ENCODE results near the gene TMEM151A.

Gene TMEM151A

GRCh38 chr11:66324664-66325063 is 33.0 kb downstream of the TMEM151A start:
- FAIRE-seq = no peak

GRCh38 chr11:66325263-66325671 is 33.6 kb downstream of the TMEM151A start:
- FAIRE-seq = no peak

- no peak for FAIRE-seq
These were observed 34.8 kb downstream of the TMEM151A start for GRCh38 chr11:66326261-66327111.

- FAIRE-seq = no peak
These were observed 35.7 kb downstream of the TMEM151A start for GRCh38 chr11:66327171-66328030.

GRCh38 chr11:66328031-66328301 is 36.3 kb downstream of the TMEM151A start:
- no peak for FAIRE-seq

GRCh38 chr11:66328302-66329144 is 36.8 kb downstream of the TMEM151A start:
- FAIRE-seq = no peak

- no peak for FAIRE-seq
These were observed 37.5 kb downstream of the TMEM151A start for GRCh38 chr11:66329165-66329673.

- no peak for FAIRE-seq
These were observed 39.2 kb downstream of the TMEM151A start for GRCh38 chr11:66330931-66331330.

- no peak for FAIRE-seq
These were observed 40.1 kb downstream of the TMEM151A start for GRCh38 chr11:66331542-66332370.

- FAIRE-seq = no peak
These were observed 40.9 kb downstream of the TMEM151A start for GRCh38 chr11:66332371-66333219.

- FAIRE-seq = no peak
These were observed 41.7 kb downstream of the TMEM151A start for GRCh38 chr11:66333220-66333877.

- FAIRE-seq = no peak
These were observed 42.4 kb downstream of the TMEM151A start for GRCh38 chr11:66333896-66334604.

GRCh38 chr11:66334605-66335442 is 43.1 kb downstream of the TMEM151A start:
- FAIRE-seq = no peak

GRCh38 chr11:66335531-66336233 is 44.0 kb downstream of the TMEM151A start:
- FAIRE-seq = no peak

GRCh38 chr11:66336234-66337102 is 44.8 kb downstream of the TMEM151A start, which contains the start of gene RIN1:
RIN1 (minus strand) TSS chr11:66336434; CDS start chr11:66336402, 32 bp downstream.
- FAIRE-seq = no peak

GRCh38 chr11:66337103-66337899 is 45.6 kb downstream of the TMEM151A start:
- FAIRE-seq = no peak

Data from endometrium (tissue), 2 donors.